ENCODE measurements around the gene CRACR2B. TPM values are rescaled to one million over a fixed set of nuclear protein-coding genes. Genes with fewer than 3 reads are reported as not detected.

CRACR2B gene
- total RNA-seq, 1 donor from 2014 or later: 0.31 TPM

DNA sequence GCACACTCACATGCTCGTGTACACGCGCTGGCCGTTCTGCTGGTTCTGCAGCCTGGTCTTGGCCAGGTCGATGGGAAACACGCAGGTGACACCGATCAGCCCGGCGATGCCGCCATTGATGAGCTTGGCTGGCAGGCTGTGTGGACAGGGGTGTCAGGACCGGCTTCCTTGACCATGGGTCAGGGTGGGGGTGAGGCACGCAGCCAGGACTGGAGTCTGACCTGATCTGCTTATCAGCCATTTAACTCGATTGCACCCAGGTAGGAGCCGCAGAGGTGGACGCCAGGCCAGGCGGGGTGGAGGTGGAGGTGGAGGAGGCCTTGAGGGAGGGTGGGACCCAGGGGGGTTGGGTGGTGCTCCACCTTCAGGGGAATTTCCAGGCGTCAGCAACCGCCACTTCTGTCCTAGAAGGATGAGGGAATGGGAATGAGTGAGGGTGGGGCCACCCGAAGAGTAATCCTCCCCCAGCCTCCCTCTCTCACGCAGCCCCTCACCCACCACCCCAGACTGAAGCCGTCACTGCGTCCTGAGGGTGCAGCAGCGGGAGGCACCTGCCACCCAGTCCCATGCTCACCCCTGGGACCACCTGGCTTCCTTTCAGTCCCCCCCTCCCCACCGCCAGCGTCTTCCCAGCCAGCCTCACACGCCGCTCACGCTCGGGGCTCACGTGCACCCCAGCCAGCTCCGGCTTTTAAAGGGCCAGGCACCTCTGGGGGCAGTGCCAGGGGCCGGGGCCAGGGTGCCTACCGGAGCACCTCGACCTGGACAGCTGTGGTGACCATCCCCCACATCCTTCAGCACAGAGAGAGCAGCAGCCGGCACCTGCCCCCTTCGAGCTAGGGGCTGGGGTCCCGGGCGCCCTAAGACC lies 32.7 kb upstream of the CRACR2B start:
- no peak for DNase-seq

- DNase-seq: peak; percentile 50
These were observed 31.8 kb upstream of the CRACR2B start for GRCh38 chr11:795634-796564.

- DNase-seq: no peak
These were observed 31.0 kb upstream of the CRACR2B start for GRCh38 chr11:796565-797295.

DNA sequence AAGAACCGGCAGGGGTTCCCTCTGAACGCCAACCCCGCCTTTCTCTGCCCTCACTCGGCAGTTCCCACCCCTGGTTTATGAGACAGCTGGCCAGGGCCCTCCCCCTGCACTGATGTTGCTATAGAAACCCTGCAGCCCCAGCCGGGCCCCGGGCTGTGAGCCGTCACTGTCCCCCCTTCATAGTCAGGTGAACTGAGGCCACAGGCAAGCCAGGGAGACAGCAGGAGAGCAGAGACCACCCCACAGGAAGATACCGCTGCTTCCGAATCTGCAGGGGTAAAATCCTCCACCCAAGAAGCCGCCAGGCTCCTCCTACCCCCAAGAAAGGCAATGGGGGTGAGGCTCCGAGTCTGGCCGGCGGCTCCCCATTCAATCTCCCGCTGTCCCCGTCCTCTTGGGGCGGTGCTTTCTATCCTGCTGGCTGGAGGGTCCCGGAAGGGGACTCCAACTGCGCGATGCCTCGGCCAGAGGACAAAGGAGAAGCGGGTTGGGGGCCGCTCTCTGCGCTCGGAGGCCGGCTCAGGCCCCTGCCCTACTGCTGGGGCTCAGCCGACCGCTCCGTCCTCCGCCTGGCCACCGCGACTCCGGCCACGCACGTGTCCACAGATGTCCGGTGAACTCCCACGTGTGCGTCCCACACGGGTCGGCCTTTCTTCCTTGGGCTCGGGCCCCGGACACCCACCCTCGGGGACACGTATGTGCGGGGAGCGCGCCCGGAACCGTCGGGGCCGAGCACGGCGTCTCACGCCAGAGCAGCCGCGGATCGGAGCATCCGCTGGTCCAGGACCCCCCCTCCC lies 30.2 kb upstream of the CRACR2B start:
- peak; percentile 73 for DNase-seq

- DNase-seq: peak; percentile 73
These were observed 29.5 kb upstream of the CRACR2B start, which contains the start of gene SLC25A22 for GRCh38 chr11:798093-798713. Gene SLC25A22 (minus strand): TSS chr11:798281. CDS start chr11:795006, 3,275 bp downstream.

GRCh38 chr11:799641-800316 lies 27.9 kb upstream of the CRACR2B start:
- DNase-seq: no peak

GRCh38 chr11:800473-800872 lies 27.2 kb upstream of the CRACR2B start:
- DNase-seq: no peak

GRCh38 chr11:801097-801780 lies 26.5 kb upstream of the CRACR2B start:
- DNase-seq: no peak

DNA sequence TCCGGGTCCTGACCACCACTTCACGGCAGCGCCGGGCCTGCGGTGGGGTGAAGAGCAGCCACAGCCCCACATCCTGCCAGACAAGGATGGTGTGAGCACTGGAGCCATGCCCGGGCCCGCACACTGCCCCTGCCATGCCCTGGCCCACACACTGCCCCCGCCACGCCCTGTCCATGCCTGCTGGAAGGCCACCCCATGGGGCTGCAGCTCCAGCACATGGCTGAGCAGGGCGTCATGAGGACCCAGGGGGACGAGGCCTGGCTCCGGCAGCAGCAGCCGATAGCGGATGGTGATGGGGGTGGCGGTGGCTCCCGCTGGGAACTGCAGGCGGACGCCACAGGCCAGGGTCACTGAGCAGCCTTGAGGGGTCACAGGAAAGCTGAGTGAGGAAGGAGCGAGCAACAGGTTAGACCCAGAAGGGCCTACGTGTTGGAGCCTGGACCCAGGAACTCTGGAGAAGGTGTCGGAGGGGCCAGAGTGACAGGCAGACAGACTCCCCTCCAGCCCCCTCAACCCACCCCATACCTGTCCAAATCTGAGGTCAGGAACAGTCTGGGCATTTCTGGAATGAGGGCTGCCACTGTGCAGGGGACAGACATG lies 25.6 kb upstream of the CRACR2B start:
- DNase-seq: no peak

DNA sequence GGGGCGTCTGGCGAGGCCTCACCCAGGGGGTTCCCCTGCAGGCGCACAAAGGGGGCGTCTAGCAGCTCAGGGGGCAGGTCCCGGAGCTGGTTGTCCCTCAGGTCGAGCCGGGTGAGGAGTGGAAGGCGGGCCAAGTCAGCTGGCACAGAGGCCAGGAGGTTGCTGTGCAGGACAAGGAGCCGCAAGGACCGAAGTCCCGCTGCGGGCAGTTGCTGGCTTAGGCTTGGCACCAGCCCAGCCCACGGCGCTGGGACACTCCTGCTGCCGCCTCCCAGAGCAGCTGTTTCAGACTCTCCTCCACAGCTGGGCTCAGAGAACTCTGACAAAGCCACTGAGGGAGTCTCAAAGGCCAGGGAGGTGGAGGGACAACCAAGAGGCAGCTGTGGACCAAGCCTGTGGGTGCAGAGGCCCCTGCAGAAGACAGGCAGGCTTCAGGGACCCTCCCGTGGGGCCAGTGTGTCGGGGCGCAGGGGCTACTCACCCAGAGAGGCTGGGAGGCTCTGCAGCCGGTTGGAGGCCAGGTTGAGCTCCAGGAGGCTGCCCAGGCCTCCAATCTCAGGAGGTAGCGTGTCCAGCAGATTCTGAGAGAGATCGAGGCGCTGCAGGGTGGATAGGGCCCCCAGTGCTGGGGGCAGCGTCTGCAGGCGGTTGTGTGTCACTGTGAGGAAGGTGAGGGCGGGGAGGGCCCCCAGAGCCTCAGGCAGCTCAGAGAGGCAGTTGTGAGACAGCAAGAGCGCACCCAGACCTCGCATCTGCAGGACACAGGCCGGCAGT lies 24.8 kb upstream of the CRACR2B start:
- DNase-seq: no peak

DNA sequence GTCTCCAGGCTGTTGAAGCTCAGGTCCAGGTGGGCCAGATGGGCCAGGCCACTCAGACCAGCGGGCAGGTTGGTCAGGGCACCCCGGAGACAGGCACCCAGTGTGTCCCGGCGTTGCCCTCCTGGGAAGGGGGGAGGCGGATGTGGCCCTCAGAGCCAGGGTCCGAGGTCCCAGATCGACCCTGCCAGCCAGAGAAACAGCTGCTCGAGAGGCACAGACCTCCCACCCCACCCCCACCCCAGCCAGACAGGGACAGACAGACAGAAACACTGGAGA lies 24.3 kb upstream of the CRACR2B start:
- DNase-seq: no peak

DNA sequence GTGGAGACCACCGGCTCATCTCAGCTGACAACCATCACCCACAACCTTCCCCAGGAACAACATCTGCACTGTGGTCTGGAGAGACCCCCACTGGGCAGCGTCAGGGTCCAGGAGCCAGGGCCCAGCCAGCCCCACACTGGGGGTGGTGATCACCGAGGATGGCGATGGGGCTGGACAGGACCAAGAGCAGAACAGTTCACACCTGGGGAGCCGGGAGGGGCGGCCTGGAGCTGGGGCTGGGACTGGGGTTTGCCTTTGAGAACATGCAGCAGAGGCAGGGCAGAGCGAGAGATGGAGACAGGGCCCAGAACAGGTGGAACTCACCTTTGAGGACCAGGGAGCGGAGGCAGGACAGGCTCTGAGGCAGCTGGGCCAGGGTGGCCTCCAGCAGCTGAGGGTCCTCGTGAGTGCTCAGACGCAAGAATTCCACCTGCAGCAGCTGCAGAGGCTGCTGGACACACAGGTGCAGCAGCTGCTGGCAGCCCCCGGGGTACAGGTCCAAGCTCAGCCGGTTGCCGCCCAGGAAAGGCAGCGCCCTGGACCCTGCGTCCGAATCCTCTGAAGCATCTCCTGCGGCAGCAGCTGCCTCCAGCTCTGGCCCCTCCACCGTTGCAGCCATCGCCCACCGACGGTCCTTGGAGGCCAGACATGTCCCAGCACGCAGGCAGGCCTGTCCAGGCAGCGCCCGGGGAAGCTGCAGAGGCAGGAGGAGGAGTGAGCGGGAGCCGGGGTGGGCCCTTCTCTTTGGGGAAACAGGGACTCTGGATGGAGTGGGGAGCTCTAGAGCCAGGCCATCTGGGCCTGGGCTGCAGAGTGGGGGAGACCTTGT lies 23.7 kb upstream of the CRACR2B start:
- no peak for DNase-seq

DNA sequence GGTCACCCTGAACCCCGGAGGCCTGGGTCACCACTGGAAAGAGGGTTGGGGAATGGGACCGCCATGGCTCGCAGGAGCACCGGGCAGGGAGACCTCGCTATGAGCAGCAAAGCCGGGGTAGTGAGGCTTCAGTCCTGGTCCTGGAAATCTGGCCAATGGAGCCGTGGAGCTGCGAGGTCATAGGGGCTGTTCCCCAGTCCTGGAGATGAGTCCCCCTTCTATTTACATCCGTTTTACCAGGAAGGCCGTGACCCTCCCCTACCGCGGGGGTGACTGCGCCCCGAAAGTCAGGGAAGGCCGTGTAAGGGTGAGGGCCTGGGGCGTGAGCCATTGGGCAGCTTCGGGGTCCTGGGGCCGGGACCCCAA lies 23.1 kb upstream of the CRACR2B start:
- no peak for DNase-seq

DNA sequence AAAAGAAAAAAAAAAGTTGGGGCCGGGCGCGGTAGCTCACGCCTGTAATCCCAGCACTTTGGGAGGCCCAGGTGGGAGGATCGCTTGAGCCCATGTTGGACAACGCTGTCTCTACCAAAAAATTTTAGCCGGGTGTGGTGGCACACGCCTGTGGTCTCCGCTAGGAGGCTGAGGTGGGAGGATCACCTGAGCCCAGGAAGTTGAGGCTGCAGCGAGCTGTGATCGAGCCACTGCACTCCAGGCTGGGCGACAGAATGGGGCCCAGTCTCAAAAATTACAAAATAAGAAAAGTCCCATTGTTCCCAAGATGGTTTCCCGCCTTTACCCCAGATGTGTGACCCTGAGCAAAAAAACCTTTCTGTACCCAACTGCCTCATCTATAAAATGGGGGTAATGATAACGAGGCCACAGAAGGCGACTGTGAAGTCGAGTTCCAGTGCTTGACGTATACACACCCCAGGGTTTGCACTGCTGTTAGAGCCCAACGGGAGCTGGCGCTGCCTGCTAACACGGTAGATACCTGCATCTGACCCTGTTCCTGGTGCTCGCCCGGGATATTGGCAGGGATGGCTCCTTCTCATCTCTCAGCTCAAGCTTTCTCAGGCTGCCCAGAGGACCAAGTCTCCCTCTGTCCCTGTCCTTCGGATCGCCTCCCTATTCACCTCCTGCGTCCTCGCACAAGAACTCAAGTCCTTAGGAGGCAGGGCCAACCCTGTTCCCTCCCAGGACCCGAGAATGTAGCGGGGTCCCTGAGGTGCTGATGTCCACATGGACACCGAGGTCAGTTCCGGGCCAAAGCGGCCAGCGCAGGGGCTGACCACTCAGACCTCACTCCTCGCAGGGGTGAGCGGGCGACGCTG lies 19.1 kb upstream of the CRACR2B start:
- DNase-seq: no peak

DNA sequence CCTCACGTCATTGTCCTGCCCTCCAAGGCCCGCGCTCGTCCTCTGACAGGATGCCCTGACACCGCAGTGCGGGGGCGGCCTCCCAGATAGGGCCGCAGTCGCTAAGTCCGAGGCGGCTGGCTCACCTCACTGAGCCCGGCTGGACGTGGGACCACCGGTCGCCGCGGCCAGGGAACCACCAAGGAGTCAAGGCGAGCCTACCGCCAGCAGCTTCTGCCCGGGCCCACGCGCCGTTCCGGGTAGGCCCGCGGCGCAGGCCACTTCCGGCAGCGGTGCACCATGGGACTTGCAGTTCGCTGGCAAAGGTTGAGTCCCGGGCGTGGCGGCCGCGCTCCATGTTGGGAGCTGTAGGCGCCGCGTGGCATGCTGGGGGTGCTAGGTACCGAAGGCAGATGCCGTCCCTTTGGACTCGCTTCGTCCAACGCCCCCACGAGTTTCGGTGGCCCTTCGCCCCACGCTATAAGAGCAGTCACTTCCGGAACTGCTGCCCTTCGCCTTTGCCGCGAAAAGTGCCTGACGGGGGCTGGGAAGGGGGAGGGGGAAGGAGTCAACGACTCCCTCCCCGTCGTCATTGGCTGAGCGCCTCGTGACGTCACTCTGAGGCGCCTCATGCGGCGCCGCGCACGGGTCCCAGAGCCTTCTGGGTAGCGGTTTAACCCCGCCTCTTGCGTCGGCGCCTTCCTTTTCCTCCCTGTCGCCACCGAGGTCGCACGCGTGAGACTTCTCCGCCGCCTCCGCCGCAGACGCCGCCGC lies 18.3 kb upstream of the CRACR2B start, which contains the start of gene RPLP2:
Gene RPLP2 (plus strand): TSS at position 681 of the 753 bp plus-strand sequence. CDS start 268 bp downstream, outside the sequence.
- peak; percentile 97 for DNase-seq

DNA sequence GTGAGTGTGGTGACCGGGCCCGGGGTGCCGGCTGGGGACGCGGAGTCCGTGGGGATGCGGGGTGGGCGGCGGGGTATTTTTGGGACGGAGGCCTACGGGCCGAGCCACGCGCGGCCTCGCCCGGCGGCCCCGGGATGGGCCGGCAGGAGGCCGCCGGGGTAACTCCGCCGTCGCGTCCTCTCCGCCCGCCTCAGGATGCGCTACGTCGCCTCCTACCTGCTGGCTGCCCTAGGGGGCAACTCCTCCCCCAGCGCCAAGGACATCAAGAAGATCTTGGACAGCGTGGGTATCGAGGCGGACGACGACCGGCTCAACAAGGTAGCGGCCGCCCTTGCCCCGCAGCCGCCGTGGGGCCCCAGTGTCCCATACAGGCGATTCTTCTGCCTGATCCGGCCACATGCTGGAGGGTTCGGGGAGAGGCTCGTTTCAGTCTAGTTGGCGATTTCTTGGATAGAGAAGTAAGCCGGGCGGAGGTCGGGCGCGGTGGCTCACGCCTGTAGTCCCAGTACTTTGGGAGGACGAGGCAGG lies 17.6 kb upstream of the CRACR2B start:
- no peak for DNase-seq
